HG02852 (cell line): ENCODE data around the gene PIGZ.

Source experiments
- ATAC-seq: cut with Tn5 transposase; IDR thresholded peaks from one replicate; pipeline ENCODE4 v1.9.1; 2021; ENCODE audit warnings: mild to moderate bottlenecking, moderate library complexity; ENCODE audit not compliant: unreplicated experiment

PIGZ gene

DNA sequence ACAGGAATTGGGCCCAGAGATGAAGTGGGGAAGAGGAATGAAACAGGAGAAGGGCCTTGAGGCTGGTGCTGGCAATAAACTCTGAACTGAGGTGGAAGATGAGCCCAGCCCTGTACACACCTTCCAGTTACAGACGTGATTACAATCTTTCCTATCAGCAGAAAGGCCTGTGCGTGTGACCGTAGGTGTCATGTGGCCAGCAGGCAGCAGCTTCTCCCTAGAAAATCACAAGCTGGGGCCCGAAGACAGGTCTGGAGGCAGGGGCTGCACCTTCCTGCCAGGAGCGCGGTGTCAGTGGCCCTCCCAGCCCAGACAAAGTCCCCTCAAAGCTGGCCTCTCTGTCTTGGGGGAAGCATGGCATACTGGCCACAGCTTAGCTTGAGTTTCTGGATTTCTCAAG is 16.7 kb upstream of the PIGZ start:
- no peak for ATAC-seq

DNA sequence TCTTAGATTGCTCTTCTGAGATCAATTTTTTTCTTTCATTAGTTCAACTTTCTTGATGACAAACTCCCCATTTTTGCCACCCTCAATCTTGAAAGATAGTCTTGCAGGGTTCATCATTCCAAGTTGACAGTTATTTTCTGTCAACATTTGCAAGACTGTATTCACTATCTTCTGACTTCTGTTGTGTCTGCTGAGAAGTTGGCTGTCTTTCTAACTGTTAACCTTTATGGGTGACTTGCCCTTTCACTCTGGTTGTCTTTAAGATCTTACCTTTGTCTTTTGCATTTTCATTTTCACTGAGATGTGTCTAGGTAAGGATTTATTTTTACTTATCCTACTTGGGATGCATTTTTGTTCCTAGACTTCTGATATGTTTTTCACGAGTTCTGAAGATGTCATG is 14.6 kb upstream of the PIGZ start:
- no peak for ATAC-seq

GRCh38 chr3:196981657-196982056 is 13.0 kb upstream of the PIGZ start:
- ATAC-seq, result no peak

DNA sequence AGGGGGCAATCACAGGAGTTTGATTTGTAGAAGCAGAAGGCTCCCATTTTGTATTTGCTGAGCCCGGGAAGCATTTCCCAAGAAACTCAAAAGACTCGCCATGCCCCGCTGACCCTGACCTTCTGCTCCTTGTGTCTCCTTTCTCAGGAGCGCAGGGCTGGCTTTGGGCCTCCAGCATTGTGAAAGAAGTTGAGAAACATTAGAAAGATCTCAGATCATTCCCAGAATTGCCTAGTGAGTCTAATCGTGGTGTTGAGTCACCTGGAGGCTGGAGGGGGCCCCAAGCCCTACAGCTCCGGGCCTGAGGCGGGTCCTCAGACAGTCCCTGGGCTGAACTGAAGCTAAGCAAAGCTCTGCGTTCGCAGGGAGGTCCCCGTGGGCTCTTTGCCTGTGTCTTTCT is 10.9 kb upstream of the PIGZ start:
- no peak for ATAC-seq

- ATAC-seq, result no peak
These were observed 8.3 kb upstream of the PIGZ start for GRCh38 chr3:196976941-196977340.

GRCh38 chr3:196975349-196975748 is 6.7 kb upstream of the PIGZ start:
- no peak for ATAC-seq

GRCh38 chr3:196974661-196975060 is 6.0 kb upstream of the PIGZ start:
- no peak for ATAC-seq

DNA sequence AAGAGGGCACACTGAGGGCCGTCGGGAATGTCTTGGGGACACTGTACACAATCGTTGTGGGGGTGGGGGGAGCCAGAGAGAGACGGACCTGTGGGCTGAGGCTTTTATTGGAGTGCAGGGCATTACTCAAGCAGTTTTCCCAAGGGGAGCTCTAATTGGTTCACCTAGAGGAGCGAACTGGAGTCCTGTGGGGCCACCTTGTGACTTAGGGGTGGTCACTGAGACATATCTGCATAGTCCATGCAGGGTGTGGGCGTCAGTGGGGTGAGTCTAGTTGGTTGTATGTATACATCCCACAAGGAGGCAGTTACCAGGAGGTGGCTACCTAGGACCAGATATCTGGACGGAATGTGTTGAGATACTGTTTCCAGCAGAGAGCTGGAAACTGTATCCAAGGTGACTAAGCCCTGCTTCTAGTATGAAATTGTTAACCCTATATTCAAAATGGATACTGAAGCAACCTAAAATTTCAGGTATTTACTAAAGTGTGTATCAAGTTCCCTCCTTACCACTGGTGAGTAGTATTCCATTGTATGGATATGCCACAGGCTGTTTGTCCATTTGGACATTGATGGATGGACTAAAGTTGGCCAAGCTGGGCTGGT is 2.6 kb upstream of the PIGZ start:
- no peak for ATAC-seq

DNA sequence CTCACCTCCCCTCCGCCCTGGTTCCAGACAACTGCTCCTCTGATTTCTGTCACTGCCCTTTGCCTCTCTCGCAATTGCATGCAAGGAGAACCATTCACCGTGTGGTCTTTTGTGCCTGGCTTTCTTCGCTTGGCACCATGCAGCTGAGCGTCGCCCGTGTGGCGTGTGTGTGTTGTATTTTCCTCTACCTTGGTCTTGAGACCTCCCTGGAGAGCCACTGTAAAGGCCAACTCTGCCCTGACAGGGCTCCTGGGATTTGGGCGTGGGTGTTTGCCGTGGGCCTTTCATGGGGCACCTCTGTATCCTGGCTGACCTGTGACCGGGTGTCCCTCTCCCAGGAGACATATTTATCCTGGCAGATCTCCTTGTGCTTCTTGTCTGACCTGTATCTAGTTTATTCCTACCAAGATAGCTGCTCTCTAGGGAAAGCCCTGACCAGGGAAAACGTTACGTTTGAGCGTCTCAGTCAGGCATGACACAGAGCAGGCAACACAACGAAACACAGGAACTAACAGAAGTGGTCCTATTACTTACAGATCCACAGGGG is 2.0 kb upstream of the PIGZ start:
- no peak for ATAC-seq

DNA sequence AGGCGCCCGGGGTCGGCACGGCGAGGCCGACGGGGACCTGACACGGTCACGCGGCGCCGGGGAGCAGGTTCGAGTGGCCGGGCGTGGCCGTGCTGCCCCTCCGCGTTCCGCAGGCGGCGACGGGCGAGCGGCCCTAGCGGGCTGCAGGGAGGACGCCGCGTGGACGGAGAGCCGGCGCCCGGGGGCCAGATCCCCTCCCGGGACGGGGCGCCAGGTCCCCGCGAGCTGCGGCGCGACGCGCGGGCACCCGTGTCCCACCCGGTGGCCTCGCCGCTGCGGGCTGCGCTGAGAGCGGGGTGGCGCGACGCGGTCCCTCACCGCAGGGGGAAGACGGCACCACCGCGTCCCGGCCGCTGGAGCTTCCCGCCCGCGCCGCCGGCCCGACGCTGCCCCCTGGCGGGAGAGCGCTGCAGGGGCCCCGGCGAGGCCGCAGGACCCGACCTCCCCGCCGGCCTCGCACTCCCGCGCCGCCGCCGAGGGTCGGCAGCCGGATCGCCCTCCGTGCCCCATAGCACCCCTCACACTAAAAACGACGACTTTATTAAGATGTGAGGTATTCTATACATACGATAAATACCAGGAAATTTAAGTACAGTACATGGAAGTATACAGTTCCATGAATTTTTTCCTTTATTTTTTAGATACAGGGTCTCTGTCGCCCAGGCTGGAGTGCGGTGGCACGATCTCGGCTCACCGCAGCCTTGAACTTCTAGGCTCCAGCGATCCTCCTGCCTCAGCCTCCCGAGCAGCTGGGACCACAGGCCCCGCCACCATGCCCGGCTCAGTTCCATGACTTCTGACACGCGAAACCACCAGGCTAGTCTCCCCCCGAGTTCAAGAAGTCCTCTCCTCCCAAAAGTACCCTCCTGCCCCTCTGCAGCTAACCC is 1.3 kb upstream of the PIGZ start:
- ATAC-seq, result peak; percentile 51

DNA sequence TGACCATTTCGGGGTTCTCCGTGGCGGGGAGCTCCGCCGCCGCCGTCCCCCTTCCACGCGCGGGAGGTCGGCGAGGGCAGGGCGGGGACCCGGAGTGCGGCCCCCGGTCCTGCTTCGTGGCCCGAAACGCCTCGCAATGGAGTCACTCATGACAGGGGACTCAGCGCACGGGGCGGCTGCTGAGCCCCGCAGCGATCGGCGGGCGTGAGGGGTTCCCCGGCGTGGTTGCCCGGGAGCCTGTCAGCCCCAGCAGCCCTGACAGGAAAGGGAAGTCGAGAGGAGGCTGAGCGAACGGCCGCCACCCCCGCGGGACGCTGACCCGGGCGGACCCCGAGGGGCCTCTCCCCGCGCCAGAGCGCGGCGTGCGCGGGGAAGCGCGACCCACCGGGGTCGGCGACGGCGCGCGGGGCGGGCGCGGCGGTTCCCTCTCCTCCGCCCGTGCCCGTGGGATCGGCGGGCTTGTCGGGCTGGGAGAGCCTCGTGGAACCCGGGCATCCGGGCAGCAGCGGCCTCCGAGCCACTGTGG is 564 bp upstream of the PIGZ start:
- peak; percentile 50 for ATAC-seq

DNA sequence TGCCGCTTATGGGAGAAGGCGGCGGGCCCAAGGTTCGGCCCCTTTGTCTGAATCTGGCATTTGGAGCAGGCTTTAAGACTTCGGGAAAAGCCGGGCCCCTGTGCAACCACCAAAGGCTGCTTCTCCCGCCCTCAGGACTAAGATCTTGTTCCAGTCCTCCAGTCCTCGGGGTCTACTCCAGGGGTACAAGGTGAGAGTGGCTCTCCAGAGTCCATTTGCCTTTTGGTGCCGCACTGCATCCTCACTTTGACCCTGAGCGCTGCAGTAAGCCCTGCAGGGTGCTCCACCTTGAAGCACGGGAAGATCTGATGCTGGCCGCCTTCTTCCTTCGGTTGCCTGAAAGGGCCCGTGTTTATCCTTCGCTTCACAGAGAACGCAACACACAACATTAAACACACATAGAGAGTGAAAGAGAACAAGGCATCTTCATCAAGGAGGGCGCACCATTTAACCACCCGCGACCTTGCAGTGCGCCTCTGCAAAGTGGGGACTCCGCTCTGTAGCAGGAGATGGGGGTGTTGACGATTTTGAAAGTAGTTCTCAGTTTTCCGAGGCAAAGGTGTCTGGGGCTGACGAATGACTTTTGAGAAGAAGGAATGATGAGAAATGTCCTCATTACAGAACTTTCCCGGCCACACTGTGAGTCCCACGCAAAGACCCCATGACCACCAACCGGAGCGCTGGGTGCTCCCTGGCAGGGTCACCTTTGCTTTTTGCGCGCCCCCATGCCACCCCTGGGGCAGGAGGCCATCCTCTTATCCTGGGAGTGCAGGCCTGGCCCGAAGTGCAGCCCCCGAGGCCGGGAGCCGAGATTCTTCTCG is 1.0 kb downstream of the PIGZ start:
- ATAC-seq, result no peak

DNA sequence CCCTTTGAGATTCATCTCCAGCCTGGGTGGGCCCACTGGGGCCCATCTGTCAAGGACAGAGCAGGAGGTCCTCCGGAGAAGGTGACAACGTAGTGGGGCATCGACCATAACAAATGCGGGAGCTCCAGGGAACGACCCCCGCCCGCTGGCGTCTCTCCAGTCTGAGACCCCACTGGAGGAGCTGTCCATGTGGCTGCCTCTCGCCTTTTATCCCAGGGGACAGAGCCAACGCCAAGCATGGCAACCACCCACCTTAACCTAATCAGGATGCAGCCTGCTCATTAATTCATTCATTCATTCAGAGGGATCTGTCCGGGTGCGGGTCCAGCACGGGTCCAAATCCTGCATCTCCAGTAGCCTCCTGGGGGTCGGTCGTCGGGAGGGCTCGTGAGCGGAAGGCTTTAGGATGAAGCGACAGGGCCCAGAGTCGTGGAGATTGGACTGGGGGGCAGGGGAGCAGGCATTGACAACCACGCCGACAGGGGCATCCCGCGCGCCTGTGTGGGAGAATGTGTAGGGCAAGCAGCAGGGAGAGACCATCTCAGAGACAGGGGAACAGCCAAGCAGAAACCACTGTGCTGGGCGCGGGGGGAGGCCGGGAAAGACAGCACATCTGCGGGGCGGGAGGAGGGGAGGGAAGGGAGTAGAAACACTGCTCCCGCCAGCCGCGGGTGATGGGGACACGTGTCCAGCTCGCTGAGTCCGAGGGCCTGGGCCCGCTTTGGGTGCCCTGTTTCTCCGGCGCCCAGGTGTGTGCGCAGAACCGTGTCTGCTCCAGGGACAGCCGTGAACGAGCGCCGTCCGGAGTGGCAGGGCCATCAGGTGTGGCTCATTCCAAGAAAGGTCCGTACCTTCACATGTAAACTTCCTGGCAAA is 1.9 kb downstream of the PIGZ start:
- no peak for ATAC-seq

GRCh38 chr3:196965804-196966173 is 2.8 kb downstream of the PIGZ start:
- no peak for ATAC-seq

DNA sequence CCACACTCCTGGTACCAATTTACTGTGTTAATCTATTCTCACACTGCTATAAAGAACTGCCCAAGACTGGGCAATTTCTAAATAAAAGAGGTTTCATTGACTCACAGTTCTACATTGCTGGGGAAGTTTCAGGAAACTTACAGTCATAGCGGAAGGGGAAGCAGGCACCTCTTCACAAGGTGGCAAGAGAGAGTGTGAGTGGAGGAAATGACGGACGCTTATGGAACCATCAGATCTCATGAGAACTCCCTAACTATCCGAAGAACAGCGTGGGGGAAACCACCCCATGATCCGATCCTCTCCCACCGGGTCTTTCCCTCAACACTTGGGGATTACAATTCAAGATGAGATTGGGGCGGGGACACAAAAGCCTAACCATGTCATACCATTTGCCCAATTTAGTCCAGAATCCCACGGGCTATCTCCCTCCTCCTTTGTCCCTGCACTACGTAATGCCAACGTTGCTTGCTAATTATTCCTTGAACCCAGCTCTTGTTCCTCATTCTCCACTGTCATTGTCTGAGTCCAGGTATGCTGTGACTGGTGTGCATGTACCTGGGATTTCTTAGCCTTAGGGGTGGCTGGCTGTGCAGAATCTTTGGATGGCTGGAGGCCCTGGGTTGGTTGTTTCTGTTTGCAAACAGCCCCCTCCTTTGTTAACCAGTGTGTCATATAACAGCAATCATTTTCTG is 3.4 kb downstream of the PIGZ start:
- ATAC-seq, result no peak

GRCh38 chr3:196963631-196963953 is 5.0 kb downstream of the PIGZ start:
- ATAC-seq, result no peak

DNA sequence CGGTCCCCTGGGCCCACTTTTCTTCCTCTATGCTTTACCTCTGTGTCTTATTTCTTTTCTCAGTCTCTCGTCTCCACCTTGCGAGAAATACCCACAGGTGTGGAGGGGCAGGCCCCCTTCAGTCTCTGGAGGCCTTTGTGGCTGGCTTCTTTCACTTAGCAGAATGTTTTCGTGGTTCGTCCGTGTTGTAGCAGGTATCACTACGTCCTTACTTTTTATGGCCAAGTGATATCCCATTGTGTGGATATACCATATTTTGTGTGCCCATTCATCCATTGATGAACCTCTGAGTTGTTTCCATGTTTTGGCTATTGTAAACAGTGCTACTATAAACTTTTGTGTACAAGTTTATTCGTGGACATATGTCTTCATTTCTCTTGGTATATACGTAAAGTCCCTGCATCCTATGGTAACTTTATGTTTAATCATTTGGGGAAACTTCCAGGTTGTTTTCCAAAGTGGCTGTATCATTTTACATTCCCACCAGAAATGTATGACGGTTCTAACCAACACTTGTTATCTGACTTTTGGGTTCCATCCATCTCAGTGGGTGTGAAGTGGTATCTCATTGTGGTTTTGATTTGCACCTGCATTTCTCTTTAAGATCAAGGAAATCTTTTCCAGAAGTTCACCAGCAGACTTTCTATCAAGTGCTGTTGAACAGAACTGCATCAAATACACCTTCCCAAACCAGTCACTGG is 5.6 kb downstream of the PIGZ start:
- no peak for ATAC-seq

GRCh38 chr3:196962108-196962929 is 6.3 kb downstream of the PIGZ start:
- no peak for ATAC-seq
